HG02840 (cell line): Measurements from ENCODE around the gene UNC45A.
A peak's percentile ranks its signal among the peaks of the same experiment; 100 is the strongest.

Experiments used
- ATAC-seq: cut with Tn5 transposase; IDR thresholded peaks from one replicate; pipeline ENCODE4 v1.9.1; 2021; ENCODE audit warnings: mild to moderate bottlenecking, moderate library complexity, moderate number of reproducible peaks; ENCODE audit not compliant: unreplicated experiment, low FRiP score

The UNC45A gene

DNA sequence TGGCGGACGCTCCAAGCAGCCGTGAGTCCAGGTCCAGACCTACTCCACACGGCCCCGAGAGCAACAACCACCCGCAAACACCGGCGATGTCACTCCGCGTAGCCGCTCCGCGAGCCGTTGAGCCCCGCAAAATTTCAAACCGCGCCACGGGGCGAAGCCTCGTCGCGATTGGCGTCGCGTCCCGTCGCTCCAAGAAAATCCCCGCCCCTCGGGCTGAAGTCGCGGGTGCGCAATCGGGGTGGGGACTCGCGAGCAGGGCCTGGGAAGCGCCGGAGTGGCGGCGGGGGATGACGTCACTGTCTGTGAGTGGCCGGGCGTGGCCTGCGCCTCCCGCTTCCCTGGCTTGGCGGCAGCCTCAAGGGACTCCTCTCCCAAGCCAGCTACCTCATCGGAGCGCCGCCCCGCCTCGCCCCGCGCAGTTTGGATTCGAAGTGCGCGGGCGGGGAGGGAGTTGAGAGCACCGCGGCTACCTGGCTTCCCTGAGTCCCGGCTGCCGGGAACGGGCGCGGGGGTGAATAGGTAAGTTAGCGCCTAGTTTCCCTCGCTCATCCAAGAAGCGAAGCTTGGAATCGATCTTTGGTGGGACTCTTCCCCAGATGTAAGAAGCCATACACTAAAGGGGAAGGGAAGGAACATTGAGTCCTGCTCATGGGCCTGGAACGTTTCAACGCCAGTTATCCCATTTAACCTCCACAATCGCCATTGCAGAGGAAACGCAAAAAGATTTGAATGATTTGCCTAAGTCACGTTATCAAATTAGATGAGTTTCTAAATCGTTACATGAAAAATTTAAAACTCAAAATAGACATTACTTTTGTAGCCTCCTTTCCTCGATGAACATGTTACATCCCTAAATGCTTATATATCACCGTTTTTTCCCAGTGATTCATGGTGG is 59.6 kb downstream of the UNC45A start, which contains the start of gene PRC1:
Gene PRC1 (minus strand): TSS at position 119 of the 895 bp plus-strand sequence. CDS start 118 bp downstream, at position 1.
- peak; percentile 94 for ATAC-seq

DNA sequence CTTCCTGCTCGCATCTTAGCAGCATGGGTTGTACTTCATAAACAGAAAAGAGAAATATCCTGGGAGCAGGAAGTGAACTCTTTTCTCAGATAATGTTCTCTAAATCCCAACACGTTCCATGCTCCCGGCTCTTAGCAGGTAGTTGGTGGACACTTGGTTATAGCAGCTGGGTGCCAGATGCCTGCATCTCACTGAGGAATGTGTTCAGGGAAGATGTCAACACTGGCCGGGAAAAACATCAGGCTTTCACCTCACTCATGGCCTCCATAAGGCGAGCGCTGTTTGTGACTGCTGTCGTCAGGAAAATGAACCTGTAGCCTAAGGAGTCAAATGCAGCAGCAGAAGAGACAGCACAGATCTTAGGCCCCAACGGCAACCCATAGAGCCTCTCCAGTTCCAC is 63.7 kb downstream of the UNC45A start:
- no peak for ATAC-seq

DNA sequence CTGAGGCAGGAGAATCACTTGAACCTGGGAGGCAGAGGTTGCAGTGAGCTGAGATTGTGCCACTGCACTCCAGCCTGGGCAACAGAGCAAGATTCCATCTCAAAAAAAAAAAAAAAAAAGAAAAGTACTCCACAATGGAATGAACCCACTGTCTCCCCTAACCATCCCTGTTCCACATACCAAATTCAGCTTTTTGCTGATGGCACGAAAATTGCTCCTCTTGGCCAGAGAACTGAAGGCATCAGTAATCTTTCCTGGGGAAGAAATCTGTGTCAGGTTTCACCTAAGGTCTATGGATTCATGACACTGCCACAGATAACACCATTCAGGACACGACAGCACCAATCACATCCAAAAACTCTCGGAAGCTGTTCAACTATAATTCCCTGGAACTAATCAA is 66.1 kb downstream of the UNC45A start:
- ATAC-seq = no peak
